ENCODE measurements around the gene CSN2. TPM values are rescaled to one million over a fixed set of nuclear protein-coding genes. Genes with fewer than 3 reads are reported as not detected.

Gene CSN2
- total and polyA plus RNA-seq, 2 of the 8 experiments (the other 6 are each of a cell fraction or from before 2014, with no cell fraction given), result not detected

DNA sequence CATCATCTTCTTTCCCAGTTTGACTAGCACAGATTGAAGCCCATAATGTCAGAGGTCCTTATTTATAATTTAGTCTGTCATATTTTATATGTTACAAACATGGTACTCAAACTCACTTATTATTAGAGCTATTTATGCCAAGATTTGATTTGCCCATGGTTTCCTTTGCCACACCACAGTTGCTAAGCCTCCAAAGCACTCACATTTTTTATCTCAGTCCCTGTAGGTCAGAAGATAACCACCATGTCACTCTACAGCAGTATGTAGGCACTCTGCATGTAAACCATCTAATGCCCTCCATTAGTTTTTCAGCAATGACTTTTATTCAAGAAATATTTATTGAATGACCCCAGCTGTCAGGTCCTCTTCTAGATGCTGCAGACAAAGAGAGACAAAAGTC is 37.0 kb upstream of the CSN2 start:
- Histone ChIP-seq H2BK15ac (ENCODE audit: low read length) (no peak overlapping the region), H3K23me2 (ENCODE audit: low read depth, low read length) (no peaks in the 10 kb centered on the region), H3K79me2 (ENCODE audit: control insufficient read depth in 1 of 2, insufficient read depth in 2 of 2, low read length in 2 of 2) (no peaks in the 10 kb centered on the region), H2BK12ac (ENCODE audit: low read depth, low read length) (no peak overlapping the region), H3K4ac (replicated peaks; ENCODE audit: insufficient read length, low read depth, low read length) (no peak overlapping the region), H3K56ac (replicated peaks; ENCODE audit: insufficient read length, low read depth, low read length) (no peak overlapping the region), H3K4me1 (replicated peaks in 1 of 4; ENCODE audit: control insufficient read depth in 3 of 4, insufficient read depth in 4 of 4, low read length in 3 of 4) (no peaks in the 10 kb centered on the region), H4K91ac (replicated peaks; ENCODE audit: insufficient read length, low read length) (no peak overlapping the region), H4K20me1 (replicated peaks in 1 of 2; ENCODE audit: control insufficient read depth in 1 of 2, insufficient read depth in 2 of 2, low read length in 2 of 2) (no peaks in the 10 kb centered on the region), H3K4me2 (ENCODE audit: insufficient read depth in 1 of 2, low read depth in 2 of 2, low read length in 2 of 2) (no peak overlapping the region), H4K5ac (ENCODE audit: insufficient read length, low read depth, low read length) (no peak overlapping the region), H3K27ac (ENCODE audit: low read depth, low read length) (no peak overlapping the region), H3K27me3 (replicated peaks in 1 of 4; ENCODE audit: control insufficient read depth in 3 of 4, extremely low read depth in 1 of 4, insufficient read depth in 3 of 4, low read length in 3 of 4) (no peaks in the 10 kb centered on the region), H4K8ac (ENCODE audit: extremely low read depth, insufficient read depth, low read length) (no peak overlapping the region), H3K79me1 (ENCODE audit: low read depth, low read length) (no peaks in the 10 kb centered on the region), H3K14ac (ENCODE audit: insufficient read length) (no peak overlapping the region), H3K4me3 (ENCODE audit: extremely low read depth in 1 of 4, insufficient read depth in 2 of 4, low read depth in 3 of 4, low read length in 4 of 4) (no peak overlapping the region), H3K18ac (ENCODE audit: extremely low read depth, low read length) (no peak overlapping the region), H2BK120ac (replicated peaks; ENCODE audit: low read depth, low read length) (no peak overlapping the region), H3K9ac (replicated peaks in 1 of 4; ENCODE audit: extremely low read depth in 1 of 4, low read depth in 3 of 4, low read length in 3 of 4) (no peak overlapping the region), H2BK5ac (ENCODE audit: low read depth, low read length) (no peak overlapping the region), H3K9me3 (ENCODE audit: insufficient read depth in 2 of 2, low read depth in 1 of 2, low read length in 1 of 2) (no peaks in the 10 kb centered on the region), H2AFZ (ENCODE audit: low read length) (no peak overlapping the region), H2AK5ac (ENCODE audit: low read depth, low read length) (no peak overlapping the region), H2BK20ac (ENCODE audit: low read length) (no peak overlapping the region), H3K23ac (ENCODE audit: insufficient read length) (no peak overlapping the region), H3K36me3 (ENCODE audit: control insufficient read depth in 2 of 4, insufficient read depth in 4 of 4, low read length in 3 of 4) (no peaks in the 10 kb centered on the region)
- ChIA-PET POLR2A (ENCODE audit: partially characterized antibody) (no interaction called here), CTCF (ENCODE audit: partially characterized antibody) (no interaction called here)
- DNase-seq (ENCODE audit: low read depth in 1 of 2, low spot score in 2 of 2), result no peak
- FAIRE-seq, result no peak
- TF ChIP-seq PHF8 (conservative IDR thresholded peaks at IDR 0.05; ENCODE audit: low read depth, low read length), result no peak
- no peak for TF ChIP-seq TEAD4 (IDR thresholded peaks at IDR 0.05; ENCODE audit: low read depth, low read length)
- no peak for TF ChIP-seq EGR1 (IDR thresholded peaks at IDR 0.05; ENCODE audit: borderline replicate concordance, low read depth, low read length)
- no peak for TF ChIP-seq EZH2 (IDR thresholded peaks at IDR 0.05; ENCODE audit: low read depth, low read length, severe bottlenecking)
- TF ChIP-seq EP300 (IDR thresholded peaks at IDR 0.05; ENCODE audit: borderline replicate concordance in 1 of 2, low read depth in 2 of 2, low read length in 2 of 2), result no peak
